ENCODE data around the gene NHERF1. TPM values are rescaled to one million over a fixed set of nuclear protein-coding genes. Genes with fewer than 3 reads are reported as not detected.
A peak's percentile ranks its signal among the peaks of the same experiment; 100 is the strongest.

The NHERF1 gene
- total RNA-seq, 2 experiments from 2014 or later = 68.4 to 72.4 TPM

- TF ChIP-seq, protein P1, sequence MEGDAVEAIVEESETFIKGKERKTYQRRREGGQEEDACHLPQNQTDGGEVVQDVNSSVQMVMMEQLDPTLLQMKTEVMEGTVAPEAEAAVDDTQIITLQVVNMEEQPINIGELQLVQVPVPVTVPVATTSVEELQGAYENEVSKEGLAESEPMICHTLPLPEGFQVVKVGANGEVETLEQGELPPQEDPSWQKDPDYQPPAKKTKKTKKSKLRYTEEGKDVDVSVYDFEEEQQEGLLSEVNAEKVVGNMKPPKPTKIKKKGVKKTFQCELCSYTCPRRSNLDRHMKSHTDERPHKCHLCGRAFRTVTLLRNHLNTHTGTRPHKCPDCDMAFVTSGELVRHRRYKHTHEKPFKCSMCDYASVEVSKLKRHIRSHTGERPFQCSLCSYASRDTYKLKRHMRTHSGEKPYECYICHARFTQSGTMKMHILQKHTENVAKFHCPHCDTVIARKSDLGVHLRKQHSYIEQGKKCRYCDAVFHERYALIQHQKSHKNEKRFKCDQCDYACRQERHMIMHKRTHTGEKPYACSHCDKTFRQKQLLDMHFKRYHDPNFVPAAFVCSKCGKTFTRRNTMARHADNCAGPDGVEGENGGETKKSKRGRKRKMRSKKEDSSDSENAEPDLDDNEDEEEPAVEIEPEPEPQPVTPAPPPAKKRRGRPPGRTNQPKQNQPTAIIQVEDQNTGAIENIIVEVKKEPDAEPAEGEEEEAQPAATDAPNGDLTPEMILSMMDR (IDR thresholded peaks at IDR 0.05) = no peak
- Histone ChIP-seq H3K4me3 (ENCODE audit: low read length) (peak within 1 kb of the TSS; percentile 79), H3K9me3 (ENCODE audit: control insufficient read depth in 1 of 2, insufficient read depth in 1 of 2, low read length in 2 of 2) (no peaks in the 10 kb centered on the region), H3K4me1 (ENCODE audit: insufficient read depth, low read length) (peaks cover 77% of the 10 kb centered on the region), H3K27ac (ENCODE audit: low read depth in 1 of 2, low read length in 2 of 2) (peak within 1 kb of the TSS; percentile 48 to 51), H3K27me3 (ENCODE audit: control insufficient read depth in 1 of 2, insufficient read depth in 2 of 2, low read length in 2 of 2) (no peaks in the 10 kb centered on the region), H3K36me3 (ENCODE audit: insufficient read depth, low read length) (peaks cover 32% of the 10 kb centered on the region)
- H3K4me3 Mint-ChIP-seq = peak within 1 kb of the TSS; percentile 99
- peaks cover 57% of the 10 kb centered on the region for H3K36me3 Mint-ChIP-seq (ENCODE audit: low read depth)
- H3K27me3 Mint-ChIP-seq = no peaks in the 10 kb centered on the region
- H3K9me3 Mint-ChIP-seq = no peaks in the 10 kb centered on the region
- CTCF ChIA-PET = interaction anchor here (1.1 to 4.4 kb wide), 3 partner anchors 15 to 119 kb away, joined by 5 to 24 read pairs (median 6); partner anchors contain the start of gene RAB37
- H3K27ac Mint-ChIP-seq = peak within 1 kb of the TSS; percentile 86
- peaks cover 64% of the 10 kb centered on the region for H3K4me1 Mint-ChIP-seq (ENCODE audit: low read depth)
- intact Hi-C loops (cut with DNase I, micrococcal nuclease) = loop anchor here (1.0 to 5.0 kb wide), 3 partner anchors 15 to 96 kb away; partner anchors contain the start of gene FDXR (in 1 of the 2)
- peak; percentile 96 to 100 (median 99) for DNase-seq
- ATAC-seq (ENCODE audit: poor library complexity) = peak; percentile 72
- POLR2A ChIA-PET = interaction anchor here (0.7 to 4.0 kb wide), 12 partner anchors 15 to 97 kb away, joined by 3 to 27 read pairs (median 4); partner anchors contain the start of genes FDXR and RAB37
These were observed 27.9 kb downstream of the NHERF1 start, which contains the start of gene NAT9 for GRCh38 chr17:74776044-74776962. NAT9 (minus strand) TSS chr17:74776345; CDS start chr17:74775698, 647 bp downstream.

DNA sequence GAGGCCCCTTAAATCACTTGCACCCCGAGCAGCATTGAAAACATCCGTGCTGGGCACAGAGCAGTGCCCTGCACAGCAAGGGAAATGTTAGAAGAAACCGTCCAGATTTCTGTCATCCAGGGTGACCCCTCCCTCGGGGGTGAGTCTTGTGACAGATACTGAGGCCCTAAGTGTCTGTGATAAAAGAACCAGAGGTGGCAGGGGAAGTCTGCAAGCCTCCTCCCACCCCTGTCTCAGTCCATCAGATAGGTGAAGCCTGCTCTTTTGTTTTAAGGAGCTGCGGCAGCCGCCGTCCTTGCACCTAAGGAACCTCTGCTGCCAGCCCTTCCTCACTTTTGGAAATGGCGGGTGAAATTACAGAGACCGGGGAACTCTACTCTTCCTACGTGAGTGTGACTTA is 28.6 kb downstream of the NHERF1 start:
- peaks cover 69% of the 10 kb centered on the region for H3K4me1 Mint-ChIP-seq (ENCODE audit: low read depth)
- ATAC-seq (ENCODE audit: poor library complexity) (no peak), DNase-seq (no peak)
- POLR2A ChIA-PET = interaction anchor here (0.7 to 4.0 kb wide), 11 partner anchors 14 to 96 kb away, joined by 3 to 27 read pairs (median 5); partner anchors contain the start of genes FDXR and RAB37
- no peaks in the 10 kb centered on the region for H3K27me3 ChIP-seq (ENCODE audit: control insufficient read depth in 1 of 2, insufficient read depth in 2 of 2, low read length in 2 of 2)
- H3K27me3 Mint-ChIP-seq = no peaks in the 10 kb centered on the region
- no peaks in the 10 kb centered on the region for H3K9me3 ChIP-seq (ENCODE audit: control insufficient read depth in 1 of 2, insufficient read depth in 1 of 2, low read length in 2 of 2)
- TF ChIP-seq, protein P1 (IDR thresholded peaks at IDR 0.05) = no peak
- peak overlapping the region in 1 of 2 donors; percentile 30 for H3K27ac ChIP-seq (ENCODE audit: low read depth in 1 of 2, low read length in 2 of 2)
- intact Hi-C loops (cut with DNase I, micrococcal nuclease) = loop anchor here (1.0 to 5.0 kb wide), 3 partner anchors 14 to 95 kb away; partner anchors contain the start of gene FDXR (in 1 of the 2)
- H3K4me3 Mint-ChIP-seq = peak overlapping the region; percentile 99
- H3K36me3 ChIP-seq (ENCODE audit: insufficient read depth, low read length) = peaks cover 25% of the 10 kb centered on the region
- H3K36me3 Mint-ChIP-seq (ENCODE audit: low read depth) = peaks cover 56% of the 10 kb centered on the region
- CTCF ChIA-PET = interaction anchor here (1.1 to 4.4 kb wide), 3 partner anchors 14 to 120 kb away, joined by 5 to 24 read pairs (median 6); partner anchors contain the start of gene RAB37
- H3K9me3 Mint-ChIP-seq = no peaks in the 10 kb centered on the region
- H3K4me3 ChIP-seq (ENCODE audit: low read length) = peak overlapping the region; percentile 79
- H3K4me1 ChIP-seq (ENCODE audit: insufficient read depth, low read length) = peaks cover 84% of the 10 kb centered on the region
- peak overlapping the region; percentile 86 for H3K27ac Mint-ChIP-seq

GRCh38 chr17:74777901-74778515 is 29.6 kb downstream of the NHERF1 start:
- H3K27me3 Mint-ChIP-seq = no peaks in the 10 kb centered on the region
- no peaks in the 10 kb centered on the region for H3K9me3 ChIP-seq (ENCODE audit: control insufficient read depth in 1 of 2, insufficient read depth in 1 of 2, low read length in 2 of 2)
- peak overlapping the region; percentile 76 for H3K4me3 Mint-ChIP-seq
- peak overlapping the region; percentile 96 for H3K27ac Mint-ChIP-seq
- intact Hi-C loops (cut with DNase I, micrococcal nuclease) = loop anchor here in 1 of 2 experiments (5.0 kb wide), 1 partner anchor 94 kb away; the partner anchor contains the start of gene FDXR
- ATAC-seq (ENCODE audit: poor library complexity) (no peak), DNase-seq (no peak)
- H3K4me1 ChIP-seq (ENCODE audit: insufficient read depth, low read length) = peaks cover 83% of the 10 kb centered on the region
- H3K4me3 ChIP-seq (ENCODE audit: low read length) = no peak overlapping the region
- ChIA-PET POLR2A (interaction anchor here (1.6 to 2.4 kb wide), 2 partner anchors 25 to 28 kb away, joined by 5 to 22 read pairs; no protein-coding TSS in a partner anchor), CTCF (interaction anchor here (3.4 kb wide), 1 partner anchor 41 kb away, joined by 14 read pairs; the partner anchor contains the start of gene RAB37)
- H3K36me3 Mint-ChIP-seq (ENCODE audit: low read depth) = peaks cover 50% of the 10 kb centered on the region
- no peaks in the 10 kb centered on the region for H3K27me3 ChIP-seq (ENCODE audit: control insufficient read depth in 1 of 2, insufficient read depth in 2 of 2, low read length in 2 of 2)
- peaks cover 15% of the 10 kb centered on the region for H3K36me3 ChIP-seq (ENCODE audit: insufficient read depth, low read length)
- H3K9me3 Mint-ChIP-seq = no peaks in the 10 kb centered on the region
- H3K27ac ChIP-seq (ENCODE audit: low read depth in 1 of 2, low read length in 2 of 2) = no peak overlapping the region
- TF ChIP-seq, protein P1 (IDR thresholded peaks at IDR 0.05) = no peak
- peaks cover 70% of the 10 kb centered on the region for H3K4me1 Mint-ChIP-seq (ENCODE audit: low read depth)

Data from CD4-positive, alpha-beta T cell (primary cell).